HG03103 (cell line): ENCODE results near the gene ITPR1.

Experiments used
- ATAC-seq: cut with Tn5 transposase; IDR thresholded peaks from one replicate; pipeline ENCODE4 v1.9.1; 2021; ENCODE audit warnings: low read depth; ENCODE audit not compliant: unreplicated experiment

Gene ITPR1

DNA sequence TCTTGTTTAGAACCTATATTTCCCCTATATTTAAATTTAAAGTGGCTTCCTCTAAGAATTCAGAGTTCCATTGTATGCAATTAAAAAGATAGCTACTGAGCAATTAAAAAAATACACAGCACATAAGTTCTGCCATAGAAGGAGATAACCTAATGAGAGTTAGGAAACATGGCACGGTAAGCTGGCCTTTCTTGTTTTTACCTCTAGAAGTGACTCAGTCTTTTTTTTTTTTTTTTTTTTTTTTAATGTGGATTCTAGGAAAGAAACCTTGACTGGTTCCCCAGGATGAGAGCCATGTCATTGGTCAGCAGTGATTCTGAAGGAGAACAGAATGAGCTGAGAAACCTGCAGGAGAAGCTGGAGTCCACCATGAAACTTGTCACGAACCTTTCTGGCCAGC, 343.4 kb downstream of the ITPR1 start:
- ATAC-seq, result no peak

DNA sequence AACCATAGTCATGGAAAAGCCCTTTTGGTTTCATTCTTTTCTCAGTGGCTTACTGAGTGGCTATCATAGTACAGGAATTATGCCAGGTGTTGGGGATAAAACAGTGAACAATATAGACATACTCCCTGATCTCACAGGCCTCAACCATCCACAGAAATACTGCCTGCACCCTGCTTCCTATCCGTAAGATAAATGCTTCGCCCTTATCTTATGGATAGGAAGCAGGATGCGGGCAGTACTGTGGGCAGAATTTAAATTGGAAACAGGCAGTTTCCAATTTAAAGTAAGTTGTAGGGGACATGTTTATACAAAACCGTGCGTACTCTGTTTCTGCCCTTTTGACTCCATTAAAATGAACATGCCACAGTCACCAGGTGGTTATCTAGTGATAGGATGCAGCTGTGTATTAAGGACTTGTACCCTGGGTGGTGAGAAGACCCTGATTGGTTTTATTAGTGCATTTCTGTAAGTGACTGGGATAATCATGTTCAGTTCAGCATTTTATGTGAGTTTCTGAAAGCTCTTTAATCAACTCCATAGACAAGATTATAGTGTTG, 344.3 kb downstream of the ITPR1 start:
- no peak for ATAC-seq

DNA sequence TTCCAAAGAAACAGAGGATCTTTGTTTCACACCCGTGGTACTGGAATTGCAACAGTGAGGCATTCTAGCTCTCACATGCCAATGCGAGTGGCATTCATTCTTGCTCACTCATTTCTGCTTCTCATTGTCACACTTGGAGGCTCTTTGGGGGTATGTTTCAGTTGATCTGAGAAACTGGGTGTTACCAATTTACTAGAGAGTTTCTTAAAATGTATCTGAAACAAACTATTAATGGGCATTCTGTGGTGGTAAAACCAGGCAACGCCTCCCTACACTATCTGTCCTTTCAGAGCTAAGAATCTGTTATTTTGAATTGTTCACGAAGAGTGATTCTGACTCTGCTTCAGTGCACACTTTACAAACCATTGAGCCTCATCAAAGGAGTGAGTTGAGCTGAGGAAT, 345.5 kb downstream of the ITPR1 start:
- ATAC-seq, result peak; percentile 57

DNA sequence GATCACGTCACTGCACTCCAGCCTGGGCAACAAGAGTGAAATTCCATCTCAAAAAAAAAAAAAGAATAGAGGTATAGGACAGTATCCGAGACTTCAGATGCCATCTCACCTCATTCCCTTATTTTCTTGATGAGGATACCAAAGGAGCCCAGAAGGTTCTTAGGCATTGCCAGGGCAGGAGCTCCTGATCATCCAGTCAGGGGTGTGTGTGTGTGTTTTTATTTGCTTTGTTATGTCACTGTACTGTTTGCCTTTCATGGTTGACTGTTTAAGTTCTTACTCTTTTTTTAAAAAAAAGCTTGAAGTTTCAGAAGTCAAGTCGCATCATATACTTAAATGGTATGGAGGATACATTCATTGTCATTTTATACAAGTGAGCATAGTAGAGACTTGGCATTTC, 346.1 kb downstream of the ITPR1 start:
- no peak for ATAC-seq

DNA sequence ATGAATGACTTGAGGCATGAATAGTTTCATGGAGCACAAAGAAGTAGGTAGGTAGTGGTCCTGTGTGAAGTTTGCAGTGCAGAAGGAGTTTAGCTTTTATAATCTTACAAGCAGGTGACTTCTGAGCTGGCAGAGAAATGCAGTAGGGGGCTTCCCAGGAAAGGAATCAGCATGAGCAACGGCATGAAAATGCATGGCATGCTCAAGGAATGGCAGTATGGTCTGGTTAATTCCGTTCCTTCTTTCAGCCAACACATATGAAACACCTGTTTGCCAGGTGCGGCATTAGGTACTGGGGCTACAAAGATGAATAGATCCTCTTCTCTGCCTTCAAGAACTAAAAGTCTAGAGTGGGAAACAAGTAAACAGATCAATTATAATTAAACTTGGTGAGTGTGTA, 348.1 kb downstream of the ITPR1 start:
- no peak for ATAC-seq

DNA sequence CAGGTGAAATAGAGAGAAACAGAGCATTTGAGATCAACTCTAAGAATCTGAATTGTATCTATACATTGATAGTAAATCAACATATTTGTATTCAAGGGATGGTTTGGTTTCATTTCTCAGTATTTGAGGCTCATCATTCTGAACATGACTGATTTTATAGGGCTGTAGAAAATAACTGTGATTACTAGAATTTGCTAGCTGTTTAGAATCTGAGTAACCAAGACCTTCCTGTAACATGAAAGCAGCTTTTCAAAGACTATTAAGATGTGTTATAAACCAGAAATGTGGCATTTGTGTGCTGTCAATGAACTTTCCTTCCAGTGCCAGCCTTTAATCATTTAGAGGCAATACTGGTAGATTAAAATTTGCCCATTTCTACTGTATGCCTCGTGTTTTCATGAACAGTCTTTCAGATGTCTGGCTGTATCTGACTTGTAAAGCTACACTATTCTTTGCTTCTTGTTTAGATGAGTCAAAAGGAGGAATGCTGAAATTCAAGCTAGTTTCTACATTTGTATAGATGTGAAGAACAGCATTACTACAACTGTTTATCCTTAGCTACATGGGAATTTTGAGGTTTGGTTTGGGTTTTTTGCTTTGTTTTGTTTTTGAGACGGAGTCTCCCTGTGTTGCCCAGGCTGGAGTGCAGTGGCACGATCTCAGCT, 348.8 kb downstream of the ITPR1 start:
- ATAC-seq, result no peak

DNA sequence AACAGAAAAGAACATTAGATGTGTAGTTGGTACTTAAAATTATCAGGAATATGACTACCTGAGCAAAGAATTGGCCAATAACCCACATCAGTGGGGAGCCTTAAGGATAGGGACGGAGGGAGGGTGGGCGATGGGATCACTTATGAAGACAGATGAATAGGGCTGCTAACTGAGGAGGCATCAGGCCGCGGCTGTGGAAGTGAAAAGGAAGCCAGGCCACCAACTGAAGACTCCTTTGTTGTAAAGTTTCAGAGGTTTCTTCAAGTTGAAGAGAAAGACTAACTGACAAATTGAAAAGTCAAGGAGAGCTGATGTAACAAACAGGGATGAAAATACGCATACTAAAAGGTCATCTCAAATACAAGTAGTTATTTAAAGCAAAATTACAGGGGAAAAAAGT, 350.5 kb downstream of the ITPR1 start:
- ATAC-seq, result no peak

DNA sequence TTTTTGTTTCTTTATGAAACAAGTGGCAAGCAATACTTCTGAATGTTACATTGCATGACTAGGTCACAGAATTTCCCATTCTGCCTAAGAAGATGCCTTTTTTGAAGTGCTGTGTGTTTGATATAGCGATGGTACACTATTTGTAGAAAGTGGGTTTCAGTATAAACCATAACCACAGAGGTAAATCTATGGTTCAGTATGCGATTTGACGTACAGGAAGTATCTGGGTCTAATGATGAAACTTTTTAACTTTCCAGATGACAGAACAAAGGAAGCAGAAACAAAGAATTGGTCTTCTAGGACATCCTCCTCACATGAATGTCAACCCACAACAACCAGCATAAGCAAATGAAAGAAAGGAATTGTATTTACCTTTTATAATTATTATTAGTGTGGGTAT, 352.7 kb downstream of the ITPR1 start:
- peak; percentile 77 for ATAC-seq

DNA sequence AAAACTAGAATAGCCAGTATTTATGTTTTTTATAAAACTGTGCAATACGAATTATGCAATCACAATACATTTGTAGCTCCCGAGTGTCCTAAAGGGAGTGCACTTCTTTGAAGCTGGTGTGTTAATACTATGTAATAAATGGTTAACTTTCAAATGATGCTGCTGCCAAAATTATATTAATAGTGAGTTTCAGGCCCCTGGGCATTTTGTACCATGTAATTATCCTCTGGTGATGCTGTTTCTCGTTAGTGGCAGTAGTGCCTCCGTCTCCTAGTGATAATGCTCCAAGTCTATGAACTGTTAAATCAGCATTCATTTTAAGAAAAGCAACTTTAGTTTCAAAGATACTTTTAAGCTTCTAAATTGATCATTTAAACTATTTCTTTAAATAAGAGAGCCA, 353.4 kb downstream of the ITPR1 start:
- ATAC-seq, result no peak

DNA sequence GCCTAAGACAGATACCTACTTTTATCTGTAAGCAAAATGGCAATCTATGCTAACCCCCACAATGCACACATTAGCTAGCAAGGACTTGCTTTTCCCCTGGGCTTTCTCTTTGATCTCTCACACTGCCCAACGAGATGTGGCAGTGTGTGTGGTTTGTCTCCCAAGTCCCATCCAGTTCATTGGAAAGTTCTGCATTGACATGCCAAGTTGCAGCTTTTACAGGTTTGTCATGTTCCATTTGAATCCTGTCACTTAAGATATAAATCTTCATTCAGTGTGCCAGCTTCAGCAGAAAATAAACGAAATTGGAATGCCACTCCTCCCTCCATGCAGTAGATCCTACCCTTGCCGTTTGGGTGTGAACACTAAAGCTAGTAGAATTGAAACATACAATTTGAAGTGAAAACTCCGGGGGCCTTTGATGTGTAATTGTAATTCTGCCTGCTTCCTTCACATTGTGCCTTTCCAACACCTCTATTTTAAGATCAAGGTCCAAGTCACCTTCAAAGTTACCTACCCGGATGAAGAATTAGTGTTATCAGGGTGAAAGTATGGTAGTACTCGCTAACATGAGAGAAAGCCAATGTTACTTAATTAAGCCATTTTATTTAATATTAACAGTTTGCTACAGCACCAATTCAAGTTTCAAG, 355.2 kb downstream of the ITPR1 start:
- ATAC-seq, result no peak

DNA sequence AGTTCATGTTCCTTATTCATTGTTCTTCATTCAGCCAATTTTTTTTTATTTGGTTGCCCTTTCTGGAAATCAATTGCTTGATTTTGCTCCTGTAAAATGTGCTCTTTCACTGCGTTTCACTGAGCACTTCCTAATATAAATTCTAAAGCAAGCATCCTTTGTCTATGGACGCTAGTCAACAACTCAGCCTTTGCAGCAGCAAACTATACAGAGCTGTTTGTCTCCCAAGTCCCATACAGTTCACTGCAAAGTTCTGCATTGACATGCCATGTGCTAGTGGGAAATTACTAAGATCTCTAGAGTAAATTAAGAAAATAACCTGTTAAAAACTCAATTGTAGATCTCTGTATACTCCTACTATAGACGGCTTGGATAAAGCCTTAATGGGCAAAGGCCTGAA, 356.0 kb downstream of the ITPR1 start:
- no peak for ATAC-seq

DNA sequence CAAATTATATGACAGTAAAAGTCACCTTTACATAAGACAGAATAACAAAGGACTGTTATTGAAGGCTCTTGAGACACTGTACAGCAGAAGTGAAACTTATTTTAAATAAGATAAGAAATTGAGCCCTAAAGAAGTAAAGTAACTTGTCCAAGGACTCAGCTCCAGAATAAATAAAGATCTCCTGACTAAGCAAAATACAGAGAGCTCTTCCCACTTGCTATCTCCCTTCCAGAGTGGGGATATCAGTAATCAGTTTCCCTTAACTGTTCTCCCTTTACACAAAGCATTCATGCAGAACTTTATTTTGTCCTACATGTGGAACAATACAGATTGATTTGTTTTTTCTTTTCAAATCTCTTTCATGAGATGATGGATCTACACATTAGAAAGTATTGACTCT, 356.6 kb downstream of the ITPR1 start:
- no peak for ATAC-seq

DNA sequence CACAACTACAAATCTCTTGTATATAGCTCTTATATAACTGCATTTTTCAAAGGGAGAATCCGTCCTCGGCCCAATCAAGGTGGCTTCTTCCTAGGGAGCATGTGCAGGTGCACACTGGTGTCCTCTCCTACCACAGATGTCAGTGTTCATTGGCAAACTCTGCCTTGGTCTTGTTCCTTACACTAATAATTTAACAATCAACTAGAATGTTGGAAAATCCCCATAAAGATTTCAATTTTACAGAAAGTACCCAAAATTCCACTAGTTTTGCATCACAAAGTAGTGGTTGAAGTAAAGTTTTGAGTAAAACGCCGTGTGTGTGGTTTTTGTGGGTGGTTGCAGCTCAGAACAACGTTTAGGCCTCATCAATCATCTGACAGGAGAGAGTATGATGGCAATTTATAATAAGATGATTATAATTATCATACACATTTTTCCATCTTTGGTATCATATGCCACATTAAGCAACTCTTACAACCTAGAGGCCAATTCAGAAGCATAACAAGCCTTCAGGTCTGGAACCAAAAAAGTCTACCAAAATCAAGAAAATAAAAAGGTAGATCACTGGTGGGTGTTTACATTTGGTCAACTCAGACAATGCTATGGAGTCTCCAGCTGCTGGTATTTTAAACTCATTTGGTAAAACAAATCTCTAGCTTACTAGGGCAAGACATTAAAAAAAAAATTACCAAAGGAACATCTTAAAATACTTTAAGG, 357.2 kb downstream of the ITPR1 start:
- ATAC-seq, result peak; percentile 33

DNA sequence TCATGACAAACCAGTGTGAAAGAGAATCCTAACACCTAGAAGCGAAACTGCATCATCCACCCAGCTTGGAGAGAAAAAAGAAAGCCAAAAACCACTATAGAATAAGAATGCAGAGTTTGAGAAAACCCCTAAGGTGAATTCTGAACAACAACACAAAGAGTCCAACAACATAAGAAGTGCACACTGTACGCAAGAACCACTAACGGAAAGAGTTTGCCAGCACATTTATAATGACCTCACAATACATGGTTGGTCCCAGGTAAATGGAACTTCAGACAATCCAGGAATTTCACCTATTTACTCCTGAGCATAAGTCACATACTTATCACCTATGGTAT, 357.7 kb downstream of the ITPR1 start:
- peak; percentile 22 for ATAC-seq

DNA sequence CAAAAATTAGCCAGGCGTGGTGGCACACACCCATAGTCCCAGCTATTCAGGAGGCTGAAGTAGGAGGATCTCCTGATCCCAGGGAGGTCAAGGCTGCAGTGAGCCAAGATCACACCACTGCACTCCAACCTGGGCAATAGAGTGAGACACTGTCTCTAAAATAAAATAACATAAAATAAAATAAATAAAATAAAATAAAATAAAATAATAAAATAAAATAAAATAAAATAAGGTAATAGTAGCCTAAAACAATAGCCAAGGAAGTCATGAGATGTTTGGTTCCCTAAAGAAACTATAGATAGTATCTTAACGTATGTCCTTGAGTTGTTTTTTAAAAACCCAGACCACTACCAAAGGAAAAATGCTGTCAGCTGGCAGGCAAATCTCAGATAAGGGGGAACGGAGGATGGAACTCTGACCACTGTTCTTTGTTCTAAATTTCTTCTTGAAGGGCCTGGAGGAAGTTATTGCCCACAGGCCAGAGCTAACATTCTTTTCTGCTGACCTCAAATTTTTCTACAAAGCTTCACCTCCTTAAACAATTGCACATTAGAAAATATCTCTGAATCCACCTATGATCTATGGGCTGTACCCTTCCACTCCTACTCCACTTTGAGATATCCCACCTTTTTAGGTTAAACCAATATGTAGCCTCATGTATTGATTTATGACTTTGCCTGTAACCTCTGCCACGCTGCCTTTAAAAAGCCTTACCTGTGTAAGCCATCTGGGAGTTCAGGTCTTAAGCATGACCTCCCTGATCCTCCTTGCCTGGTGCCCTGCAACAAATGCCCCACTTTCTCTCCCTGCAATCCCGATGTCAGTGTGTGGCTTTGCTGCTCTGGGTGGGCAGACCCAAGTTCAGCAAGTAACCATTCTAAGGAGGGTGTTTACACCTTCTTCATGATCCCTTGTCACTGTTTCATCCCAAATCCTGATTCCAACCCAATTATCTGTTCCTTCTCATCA, 359.9 kb downstream of the ITPR1 start:
- ATAC-seq, result no peak

DNA sequence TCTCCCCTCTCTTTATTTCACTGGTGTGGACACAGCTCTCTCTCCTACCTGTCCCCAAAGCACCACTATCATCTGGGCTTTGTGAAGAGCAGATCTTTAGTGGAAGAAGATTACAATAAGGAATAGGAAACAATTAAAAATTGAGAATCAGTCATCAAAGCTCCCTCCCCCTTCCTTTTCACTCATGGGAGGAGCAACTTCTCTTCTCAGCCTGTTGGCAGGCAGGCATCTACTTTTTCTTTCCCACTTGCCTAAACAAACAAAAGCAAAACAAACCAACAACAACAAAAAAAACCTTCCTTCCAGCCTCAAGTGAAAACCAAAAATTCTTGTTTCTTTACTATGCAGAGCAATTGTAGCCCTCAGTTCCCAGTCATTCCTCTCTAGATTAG, 360.6 kb downstream of the ITPR1 start:
- ATAC-seq, result no peak

DNA sequence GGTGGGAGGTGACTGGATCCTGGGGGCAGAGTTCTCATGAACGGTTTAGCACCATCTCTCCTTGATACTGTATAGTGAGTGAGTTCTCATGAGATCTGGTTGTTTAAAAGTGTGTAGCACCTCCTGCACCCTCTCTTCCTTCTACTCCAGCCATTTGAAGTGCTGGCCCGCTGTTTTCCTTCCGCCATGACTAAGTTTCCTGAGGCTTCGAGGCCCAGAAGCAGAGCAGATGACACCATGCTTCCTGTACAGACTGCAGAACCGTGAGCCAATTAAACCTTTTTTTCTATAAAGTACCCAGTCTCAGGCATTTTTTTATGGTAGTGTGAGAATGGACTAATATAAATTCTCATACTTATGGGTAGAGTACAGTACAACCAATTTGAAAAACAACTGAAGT, 362.5 kb downstream of the ITPR1 start:
- ATAC-seq, result no peak

DNA sequence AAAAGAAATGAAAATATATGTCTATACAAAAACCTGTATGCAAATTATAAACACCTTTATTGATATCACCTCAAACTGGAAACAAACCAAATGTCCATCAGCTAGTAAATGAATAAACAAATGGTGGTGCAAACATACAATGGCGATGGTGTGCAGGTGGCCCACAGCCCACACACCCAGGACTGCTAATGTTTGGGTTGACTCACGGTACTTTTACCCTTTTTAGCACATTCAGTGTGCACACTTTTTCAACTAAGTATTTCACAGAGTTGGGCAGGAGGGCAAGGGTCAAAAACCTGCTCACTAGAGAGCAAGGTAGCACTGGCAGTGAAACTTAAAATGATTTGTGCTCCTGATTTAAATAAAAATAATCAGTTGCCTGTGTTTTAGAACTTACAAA, 363.0 kb downstream of the ITPR1 start:
- ATAC-seq, result no peak

DNA sequence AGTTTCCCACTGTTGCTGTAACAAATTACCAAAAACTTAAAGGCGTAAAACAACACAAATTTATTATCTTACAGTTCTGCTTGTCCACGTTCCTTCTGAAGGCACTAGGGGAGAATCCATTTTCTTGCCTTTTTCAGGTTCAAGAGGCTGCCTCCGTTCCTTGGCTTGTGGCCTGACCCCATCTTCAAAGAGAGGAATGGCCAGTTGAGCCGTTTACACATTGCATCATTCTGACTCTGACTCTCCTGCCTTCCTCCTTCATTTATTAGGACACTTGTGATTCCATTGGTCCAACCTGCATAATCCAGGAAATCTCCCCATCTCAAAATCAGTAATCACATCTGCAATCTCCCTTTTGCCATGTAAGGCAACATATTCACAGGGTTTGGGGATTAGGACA, 363.4 kb downstream of the ITPR1 start:
- no peak for ATAC-seq

DNA sequence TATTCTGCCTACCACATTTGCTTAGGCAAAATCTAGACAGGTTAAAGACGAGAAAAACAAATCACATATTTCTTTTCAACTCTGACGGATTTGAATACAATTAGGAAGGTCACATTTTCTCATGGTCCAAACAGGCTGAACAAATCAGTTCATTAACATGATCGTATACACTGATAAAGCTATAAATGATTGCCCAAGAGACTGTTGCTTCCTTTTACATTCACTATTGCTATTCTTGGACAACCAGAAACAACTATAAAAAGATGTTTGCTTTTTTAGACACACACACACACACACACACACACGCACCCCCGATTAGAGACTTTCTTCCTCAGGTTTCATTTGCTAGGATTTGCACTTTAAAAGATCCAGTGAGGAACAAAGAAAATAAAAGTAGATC, 363.8 kb downstream of the ITPR1 start:
- ATAC-seq, result no peak

DNA sequence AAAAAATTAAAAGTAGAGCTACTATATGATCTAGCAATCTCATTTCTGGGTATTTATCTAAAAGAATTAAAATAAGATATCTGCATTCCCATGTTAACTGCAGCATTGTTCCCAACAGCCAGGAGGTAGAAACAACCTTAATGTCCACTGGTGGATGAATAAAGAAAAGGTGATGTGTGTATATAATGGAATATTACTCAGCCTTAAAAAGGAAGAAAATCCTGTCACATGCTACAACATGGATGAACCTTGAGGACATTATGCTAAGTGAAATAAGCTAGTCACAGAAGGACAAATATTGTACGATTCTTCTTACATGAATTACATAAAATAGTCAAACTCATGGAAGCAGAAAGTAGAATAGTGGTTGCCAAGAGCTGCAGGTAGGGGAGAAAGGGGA, 366.6 kb downstream of the ITPR1 start:
- ATAC-seq, result no peak
